HG03457 (cell line): Measurements from ENCODE around the gene ANKRD11.
"Not testable (repeated sequence)": the region's sequence is repeated elsewhere in the genome, so short reads cannot be mapped to it uniquely, and the experiment has no call there.

Experiments used
- ATAC-seq: cut with Tn5 transposase; IDR thresholded peaks from one replicate; pipeline ENCODE4 v1.9.1; 2021; ENCODE audit warnings: moderate number of reproducible peaks; ENCODE audit not compliant: unreplicated experiment

Gene ANKRD11

DNA sequence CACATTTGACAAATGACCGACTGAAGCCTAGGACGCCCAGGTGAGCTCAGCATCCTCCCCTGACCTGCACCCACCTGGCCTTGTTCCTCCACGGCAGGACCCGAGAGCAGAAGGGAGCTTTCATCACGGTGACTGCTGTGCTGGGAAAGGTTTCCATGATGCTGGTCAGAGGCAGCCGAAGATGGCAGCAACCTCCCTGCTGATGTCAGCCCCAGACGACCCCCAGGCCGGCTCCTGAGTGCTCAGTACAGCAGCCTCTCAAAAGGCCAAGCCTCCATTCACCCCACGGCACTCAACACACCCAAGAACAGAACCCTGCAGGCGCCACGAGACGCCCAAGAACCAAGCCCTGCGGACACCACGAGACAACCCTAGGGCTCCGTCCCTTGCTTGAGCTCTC, 119.8 kb downstream of the ANKRD11 start:
- no peak for ATAC-seq

DNA sequence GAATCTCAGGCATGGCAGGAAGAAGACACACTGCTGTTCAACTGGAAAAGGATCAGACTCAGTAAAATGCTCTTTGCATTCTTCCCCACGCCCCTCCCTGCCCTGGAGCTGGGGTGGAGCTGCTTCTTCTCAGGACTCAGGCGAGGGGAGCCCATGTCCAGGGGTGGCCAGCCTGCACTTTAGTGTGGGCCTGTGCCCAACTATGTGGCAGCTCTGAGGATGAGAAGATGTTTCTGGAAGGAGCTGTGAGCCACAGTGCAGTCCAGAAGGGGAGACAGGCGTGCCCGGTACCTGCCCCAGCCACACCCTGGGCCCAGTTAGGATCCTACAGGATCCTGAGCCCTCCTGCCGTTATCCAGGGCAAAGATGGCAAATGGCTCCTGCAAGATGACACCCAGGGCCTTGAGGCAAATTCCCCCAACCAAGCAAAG, 120.3 kb downstream of the ANKRD11 start:
- no peak for ATAC-seq

DNA sequence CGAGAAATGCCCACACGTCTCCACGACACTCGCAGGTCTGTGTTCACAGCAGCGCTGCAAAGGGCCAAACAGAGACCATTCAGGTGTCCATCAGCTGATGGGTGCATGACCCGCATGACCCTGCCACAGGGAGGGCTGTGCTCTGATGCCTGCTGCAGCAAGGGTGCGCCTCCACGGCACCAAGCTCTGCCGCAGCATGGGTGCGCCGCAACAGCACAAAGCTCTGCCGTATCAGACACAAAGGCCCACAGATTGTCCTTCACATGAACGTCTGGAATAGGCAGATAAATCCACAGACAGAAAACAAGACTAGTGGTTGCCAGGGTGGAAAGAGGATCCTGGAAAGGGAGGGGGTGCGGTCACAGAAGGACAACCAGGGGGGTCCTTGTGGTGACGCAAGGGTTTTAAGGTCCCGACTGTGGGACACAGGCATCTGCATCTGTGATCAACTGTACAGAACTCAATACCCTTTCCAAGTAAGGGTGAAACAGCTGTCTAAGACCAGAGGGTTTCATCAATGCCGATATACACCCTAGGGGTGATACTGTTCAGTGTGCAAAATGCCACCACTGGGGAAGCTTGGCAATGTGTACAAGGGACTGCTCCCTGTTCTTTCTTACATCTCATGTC, 121.0 kb downstream of the ANKRD11 start:
- ATAC-seq: no peak

DNA sequence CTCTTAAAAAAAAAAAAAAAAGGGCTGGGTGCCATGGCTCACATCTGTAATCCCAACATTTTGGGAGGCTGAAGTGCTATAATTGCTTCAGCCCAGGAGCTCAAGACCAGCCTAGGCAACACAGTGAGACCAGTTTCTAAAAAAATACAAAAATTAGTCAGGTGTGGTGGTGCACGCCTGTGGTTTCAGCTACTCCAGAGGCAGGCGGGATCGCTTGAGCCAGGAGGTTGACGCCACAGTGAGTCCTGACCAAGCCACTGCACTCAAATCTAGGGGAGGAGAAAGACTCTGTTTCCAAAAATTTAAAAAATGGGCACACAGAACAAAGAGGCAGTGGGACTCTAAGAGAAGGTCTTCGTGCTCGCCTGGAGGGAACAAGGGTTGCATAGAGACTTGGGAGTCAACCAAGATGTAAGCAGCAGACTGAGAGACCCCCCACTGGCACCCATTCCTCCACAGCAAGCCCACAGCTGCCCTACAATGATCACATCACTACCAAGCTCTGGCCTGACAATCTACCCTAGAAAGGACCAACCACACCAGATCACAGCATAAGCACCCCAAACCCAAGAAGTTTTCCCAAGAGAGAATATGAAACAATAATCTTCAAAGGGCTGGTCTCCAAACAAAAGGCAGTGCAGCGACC, 121.6 kb downstream of the ANKRD11 start:
- no peak for ATAC-seq

DNA sequence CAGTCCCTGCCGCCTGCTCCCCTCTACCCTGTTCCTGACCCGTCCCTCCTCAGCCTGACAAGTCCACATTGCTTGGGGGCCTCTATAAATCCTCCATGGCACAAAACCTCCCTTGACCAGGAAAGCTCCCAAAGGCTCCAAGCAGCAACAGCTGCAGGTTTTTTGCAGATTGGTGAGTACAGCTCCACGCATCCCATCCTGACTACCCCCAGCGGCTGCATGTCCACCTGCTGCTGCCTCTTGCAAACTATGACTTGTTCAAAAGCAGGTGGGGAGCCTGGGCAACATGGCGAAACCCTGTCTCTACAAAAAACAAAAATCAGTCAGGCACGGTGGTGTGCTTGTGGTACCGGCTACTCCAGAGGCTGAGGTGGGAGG, 122.8 kb downstream of the ANKRD11 start:
- ATAC-seq: no peak

DNA sequence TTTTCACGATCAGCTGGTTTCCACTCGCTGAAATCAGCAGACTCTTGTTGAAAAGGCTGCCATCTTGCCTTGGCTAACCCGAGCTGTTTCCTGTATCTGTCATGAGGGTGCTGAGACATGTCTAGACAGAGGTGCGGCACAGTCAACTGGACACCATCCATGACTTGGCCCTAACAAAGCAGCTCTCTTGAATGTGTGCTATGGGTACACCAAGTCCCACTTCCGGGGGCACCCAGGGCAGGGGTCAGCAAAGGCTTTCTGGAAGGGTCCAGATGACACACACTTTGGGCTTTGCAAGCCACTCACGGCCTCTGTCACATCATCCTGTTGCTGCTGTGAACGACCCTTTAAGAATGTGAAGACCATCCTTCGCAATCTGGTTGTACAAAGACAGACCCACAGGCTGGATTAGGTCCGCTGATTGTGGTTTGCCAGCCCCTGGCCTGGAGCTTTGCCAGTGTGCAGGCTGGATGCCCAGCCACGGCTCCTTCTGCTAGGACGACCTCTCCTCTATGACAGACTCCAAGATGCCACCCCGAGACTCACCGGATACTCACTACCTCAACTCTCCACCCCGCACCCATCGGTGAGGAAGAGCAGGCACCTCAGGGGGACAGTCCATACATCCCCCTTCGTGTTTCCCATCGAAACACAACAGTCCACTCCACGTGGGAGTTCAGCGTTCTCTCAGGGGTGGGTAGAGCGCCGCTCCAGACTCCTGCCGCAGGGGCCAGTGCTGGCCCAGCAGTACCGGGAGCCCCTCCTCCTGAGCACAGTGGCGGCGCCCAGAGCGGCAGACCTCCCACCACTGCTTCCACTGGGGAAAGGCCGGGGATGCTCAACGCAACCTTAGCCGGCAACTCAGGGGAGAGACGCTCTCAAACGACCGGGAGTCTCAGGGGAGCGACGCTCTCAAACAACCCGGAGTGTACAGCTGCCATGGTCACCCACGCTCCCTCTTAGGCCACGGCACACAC, 123.5 kb downstream of the ANKRD11 start:
- ATAC-seq: no peak

DNA sequence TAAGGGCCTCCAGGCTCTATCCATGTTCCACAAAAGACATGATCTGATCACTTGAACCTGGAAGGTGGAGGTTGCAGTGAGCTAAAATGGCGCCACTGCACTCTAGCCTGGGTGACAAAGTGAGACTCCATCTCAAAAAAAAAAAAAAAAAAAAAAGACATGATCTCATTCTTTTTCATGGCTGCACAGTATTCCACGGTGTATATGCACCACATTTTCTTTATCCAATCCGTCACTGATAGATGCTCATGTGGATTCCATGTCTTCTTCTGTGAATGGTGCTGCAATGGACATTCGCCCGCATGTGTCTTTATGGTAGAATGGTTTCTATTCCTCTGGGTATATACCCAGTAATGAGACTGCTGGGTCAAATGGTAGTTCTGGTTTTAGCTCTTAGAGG, 124.4 kb downstream of the ANKRD11 start:
- no peak for ATAC-seq

DNA sequence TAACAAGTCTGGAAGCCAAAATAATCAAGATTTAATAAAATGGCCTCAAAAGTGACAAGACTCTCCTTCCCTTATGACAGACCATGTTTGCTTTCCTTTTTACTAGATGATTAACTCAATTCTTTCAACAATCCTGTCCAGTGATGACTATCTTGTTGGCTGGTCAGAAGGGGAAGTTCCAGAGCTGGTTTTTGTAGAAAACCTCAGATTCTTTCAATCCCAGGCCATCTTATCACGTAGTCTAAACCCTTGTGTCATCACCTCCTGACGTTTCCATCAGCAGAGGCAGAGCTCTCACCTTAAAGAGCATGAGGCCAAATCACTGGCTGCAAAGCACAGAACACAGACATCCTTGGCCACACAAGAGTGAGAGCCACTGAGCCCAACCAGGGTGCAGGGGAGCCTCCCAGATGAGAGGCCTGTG, 125.3 kb downstream of the ANKRD11 start:
- ATAC-seq: no peak

DNA sequence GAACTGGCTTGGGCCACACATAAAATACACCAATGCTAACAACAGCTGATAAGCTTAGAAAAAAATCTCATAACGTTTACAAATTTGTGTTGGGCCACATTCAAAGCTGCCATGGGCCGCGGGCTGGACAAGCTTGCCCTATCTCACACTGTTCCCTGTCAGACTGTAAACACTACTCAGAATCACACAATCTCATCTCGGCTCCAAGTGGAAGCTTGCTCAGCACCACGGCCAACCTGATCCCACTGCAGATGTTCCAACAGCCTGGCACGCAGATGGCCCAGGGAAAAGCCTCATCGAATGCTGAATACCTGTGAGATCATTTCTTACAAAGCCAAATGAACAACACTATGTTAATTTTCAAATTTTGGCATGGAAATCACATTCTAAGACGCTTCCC, 125.8 kb downstream of the ANKRD11 start:
- no peak for ATAC-seq

DNA sequence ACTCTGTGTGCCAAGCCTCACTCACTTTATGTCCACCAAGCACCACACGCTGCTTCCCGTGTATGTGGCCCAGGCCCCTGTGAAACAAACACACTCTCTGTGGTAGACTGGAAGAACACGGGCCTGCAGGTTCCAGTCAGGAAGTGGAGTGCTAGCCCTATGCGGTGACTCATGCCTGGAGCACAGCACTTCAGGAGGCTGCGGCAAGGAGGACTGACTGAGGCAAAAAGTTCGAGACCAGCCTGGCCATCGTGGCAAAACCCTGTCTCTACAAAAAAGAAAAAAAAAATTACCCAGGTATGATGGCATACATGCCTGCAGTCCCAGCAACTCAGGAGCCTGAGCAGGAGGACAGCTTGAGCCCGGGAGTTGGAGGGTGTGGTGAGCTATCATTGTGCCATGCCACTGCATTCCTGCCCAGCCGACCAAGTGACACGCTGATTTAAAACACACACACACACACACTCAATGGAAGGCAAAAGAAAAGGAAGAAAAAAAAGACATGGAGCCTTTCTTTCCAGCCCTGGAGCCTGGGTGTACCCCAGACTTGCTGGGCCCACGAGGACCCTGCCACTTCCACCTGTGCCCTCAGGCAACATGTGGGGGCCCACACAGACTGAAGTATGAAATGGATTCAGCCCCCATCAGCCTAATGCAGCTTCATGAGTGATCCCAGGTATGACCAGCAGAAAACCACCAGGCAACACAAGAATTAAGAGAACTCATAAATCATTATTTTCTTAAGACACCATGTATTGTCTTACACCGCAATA, 126.6 kb downstream of the ANKRD11 start:
- no peak for ATAC-seq

DNA sequence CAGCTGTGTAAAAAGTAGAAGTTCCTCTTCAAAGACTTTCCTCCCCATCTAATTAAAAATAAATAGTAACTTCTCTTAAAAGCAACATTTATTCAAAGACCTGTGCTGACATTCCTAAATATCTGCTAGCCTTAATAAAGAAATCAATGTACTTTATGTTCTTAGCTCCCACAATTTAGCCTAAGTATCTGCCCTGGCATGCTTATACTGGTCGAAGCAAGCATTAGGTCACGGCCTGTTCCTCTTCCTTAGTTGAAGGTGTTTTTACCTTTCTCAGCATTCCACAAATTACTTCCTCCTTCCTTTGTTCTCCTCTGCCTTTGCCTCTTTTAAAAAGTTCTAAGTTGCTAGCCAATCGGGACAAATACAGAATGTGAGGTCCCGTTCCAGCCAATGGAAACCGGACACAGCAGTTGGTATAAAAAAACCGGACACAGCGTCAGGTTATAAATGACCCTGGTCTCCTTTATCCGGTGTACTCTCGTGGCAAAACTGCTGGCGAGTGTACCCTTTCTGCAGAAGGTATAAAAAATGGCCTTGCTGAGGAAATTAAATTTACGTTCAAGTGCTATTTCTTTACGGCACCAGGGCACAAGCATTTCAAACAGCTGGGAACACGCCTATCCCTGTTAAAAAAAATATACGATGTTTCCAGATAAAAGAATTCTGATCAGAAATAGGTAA, 127.7 kb downstream of the ANKRD11 start:
- ATAC-seq: not testable (repeated sequence)

DNA sequence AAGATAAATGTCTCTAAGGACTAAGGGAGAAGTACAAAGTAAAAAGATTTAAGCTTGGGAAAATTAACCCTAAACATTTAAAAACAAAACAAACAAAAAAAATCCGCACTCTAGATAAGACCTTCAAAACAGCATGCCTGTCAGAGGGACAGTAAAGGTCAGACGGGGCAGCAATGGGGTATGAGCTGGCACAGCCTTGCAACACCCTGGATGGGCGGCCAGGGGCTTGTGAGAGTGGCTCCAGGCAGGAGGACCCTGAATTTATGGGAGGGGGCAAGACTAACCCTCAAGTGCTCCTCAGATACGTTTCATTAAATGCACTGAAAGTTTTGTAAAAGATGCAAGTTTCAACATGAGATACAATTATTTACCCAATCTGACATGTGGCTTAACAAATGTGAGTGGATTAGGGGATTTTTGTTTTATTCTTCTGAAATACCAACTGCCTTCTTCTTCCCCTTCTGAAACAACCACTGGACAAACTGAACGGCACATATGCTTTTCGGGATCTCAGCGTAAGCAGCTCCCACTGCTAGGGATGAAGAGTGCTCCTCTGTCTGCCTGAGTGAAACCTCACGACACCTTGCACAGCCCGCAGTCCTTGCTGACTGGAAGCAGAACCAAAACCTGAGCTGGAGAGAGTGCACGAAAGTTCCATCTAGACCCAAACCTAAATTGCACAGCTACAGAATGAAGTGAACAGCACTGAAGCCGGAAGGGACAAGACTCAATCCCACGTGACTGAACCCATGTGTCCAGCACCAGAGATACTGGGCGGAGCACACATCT, 128.4 kb downstream of the ANKRD11 start:
- peak; percentile 36 for ATAC-seq

DNA sequence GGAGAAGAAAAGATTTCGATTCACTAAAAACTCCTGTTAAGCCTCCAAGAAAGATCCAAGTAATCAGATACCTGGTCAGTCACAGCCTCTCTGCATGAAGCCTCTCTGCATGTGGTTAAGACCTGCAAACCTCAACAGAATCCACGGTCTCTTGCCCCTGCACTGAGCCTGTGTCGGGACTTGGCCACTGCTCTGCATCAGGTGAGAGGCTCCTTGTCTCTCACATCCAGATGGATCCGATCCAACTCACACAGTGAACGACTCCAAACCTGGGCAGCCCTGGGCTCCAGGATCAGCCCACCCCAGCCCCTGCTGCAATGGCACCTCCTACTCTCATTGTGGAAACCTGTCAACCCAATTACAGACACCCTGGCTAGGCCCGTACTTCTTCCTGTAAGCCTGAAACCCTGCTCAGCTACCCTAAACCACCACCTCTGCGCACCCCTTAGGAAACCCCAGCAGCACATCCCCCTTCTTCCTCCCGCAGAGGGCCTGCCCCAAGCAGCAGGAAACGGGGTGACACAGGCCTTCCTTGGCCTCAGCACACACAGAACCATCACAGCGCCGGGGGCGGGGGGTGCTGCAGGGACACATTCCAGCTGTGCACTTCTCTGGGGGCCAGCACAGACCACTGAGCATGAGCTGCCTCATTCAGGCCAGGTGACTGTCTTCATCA, 129.5 kb downstream of the ANKRD11 start:
- ATAC-seq: no peak

DNA sequence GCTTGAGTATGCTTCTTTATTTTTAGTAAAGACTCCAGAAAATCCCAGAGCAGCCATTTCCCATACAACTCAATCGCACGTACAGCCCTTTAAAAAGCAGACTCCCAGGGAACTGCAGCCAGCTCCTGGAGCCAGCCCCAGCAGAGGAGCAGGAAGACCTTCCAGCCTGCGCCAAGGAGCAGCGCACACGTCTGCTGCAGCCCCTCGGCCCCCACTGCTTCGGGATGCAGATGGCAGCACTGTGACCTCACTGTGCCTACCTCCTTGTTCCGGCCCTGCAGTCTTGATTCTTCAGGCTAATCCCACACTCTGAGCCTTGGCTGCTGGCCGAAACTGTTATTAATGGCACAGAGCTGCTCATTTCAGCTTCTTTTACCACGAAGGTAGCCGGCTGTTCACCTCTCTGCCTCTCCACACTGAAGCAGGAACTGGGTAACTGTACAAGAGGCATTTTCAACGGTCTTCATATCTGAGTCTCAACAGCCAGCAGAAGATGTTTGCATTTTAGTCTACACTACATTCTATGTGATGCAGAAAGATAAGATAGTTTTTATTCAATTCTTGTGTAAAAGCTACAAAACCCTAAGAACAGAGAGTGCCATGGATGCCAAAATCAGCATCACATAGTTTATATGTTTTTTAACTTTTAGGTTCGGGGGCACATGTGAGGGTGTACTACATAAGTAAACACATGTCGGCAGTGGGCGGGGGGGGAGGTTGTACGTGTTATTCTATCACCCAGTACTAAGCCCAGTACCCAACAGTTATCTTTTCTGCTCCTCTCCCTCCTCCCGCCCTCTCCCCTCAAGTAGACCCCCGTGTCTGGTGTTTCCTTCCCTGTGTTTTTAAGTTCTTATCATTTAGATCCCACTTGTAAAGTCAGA, 130.9 kb downstream of the ANKRD11 start:
- ATAC-seq: no peak

DNA sequence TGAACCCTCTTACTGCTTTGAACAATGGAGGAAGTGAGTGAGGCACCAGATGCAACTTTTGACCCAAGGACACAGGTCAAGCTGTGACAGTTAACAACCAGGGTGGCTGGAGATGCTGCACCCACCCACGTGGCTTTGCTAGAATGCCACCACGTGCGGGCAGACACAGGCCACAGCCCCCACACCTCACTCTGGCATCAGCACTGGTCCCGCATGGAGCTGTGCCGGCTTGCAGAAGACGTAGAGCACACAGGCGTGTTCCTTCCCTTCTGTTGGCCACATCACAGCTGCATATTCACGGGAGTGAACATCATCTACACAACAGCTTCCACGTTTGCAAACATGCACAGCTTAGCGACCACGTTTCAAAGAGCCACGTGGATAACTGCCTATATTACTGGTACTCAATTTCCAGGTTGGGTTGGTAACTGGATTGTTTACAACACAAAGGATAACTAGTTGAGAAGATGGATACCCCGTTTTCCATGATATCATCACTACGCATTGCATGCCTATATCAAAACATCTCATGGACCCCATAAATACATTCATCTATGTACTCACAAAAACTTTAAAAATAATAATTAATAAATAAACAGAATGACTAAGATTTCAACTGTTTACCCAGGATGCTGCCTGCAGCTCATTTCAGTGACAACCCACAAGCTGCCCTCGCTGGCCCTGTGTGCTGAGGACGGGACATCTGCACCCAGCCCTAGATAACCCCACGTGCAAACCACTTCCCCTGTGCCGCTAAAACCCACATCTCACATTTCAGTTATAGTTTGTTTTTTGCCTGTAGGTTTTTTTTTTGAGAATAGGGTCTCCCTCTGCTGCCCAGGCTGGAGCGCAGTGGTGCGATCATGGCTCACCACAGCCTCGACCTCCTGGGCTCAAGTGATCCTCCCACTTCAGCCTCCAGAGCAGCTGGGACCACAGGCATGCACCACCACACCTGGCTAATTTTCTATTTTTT, 132.0 kb downstream of the ANKRD11 start:
- no peak for ATAC-seq

DNA sequence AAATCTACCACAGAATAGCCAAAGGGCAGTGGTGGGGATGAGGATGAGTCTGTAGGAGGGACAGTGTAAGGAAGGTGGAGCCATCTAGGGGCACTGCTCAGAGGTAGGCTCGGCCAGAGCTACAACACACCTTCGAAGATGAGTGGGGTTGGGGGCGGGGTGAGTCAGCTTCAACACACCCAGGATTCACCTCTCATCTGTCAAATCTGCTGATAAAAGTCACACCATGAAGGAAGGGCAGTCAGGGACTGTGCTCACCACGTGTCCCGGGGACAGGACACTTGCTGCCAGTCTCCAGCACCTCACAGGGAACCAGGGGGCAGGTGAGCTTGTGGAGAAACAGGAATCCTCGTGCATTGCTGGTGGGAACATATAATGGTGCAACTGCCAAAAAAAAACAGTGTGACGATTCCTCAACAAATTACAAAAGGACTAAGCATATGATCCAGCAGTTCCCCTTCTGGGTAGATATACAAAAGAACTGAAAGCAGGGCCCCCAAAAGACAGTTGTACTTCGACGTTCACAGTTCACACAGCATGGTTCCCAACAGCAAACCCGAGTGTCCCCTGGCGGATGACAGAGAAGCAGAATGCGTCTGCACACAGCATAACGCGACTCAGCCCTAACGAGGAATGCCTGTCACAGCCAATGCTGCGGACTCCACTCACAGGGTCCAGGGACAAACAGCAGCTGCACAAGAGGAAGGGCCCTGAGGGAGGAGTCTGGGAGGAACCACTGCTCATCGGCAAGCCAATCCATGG, 133.1 kb downstream of the ANKRD11 start:
- ATAC-seq: no peak
